ENCODE measurements around the gene MSRB2. TPM values are rescaled to one million over a fixed set of nuclear protein-coding genes. Genes with fewer than 3 reads are reported as not detected.

MSRB2 gene
- total RNA-seq, 4 donors from 2014 or later, result 24.3 to 43.5 (median 29.4) TPM

GRCh38 chr10:23051278-23051677 lies 44.1 kb upstream of the MSRB2 start:
- no peaks in the 10 kb centered on the region for H3K27me3 ChIP-seq
- no peaks in the 10 kb centered on the region for H3K36me3 ChIP-seq
- no peaks in the 10 kb centered on the region for H3K9me3 ChIP-seq
- H3K27ac ChIP-seq, result no peak overlapping the region
- intact Hi-C loops (cut with DNase I; ENCODE audit: low total_unique reads), result no loop called here
- no peak for ATAC-seq
- no peak for TF ChIP-seq CTCF (IDR thresholded peaks at IDR 0.05 in 4 of 5, conservative IDR thresholded peaks at IDR 0.05 in 1 of 5)
- no peak for TF ChIP-seq POLR2A (IDR thresholded peaks at IDR 0.05)
- in situ Hi-C loops (cut with MboI; ENCODE audit: low sequenced_read_pairs in 4 of 4), result no loop called here
- H3K4me3 ChIP-seq, result no peak overlapping the region
- peaks cover 5 to 8% of the 10 kb centered on the region in 2 donors for H3K4me1 ChIP-seq
- no peak for DNase-seq

- no peak overlapping the region for H3K4me3 ChIP-seq
- in situ Hi-C loops (cut with MboI; ENCODE audit: low sequenced_read_pairs in 4 of 4) (no loop called here), intact Hi-C loops (cut with DNase I; ENCODE audit: low total_unique reads) (no loop called here)
- no peaks in the 10 kb centered on the region for H3K36me3 ChIP-seq
- DNase-seq (no peak), ATAC-seq (peak; percentile 65 to 66)
- H3K9me3 ChIP-seq, result no peaks in the 10 kb centered on the region
- no peaks in the 10 kb centered on the region for H3K27me3 ChIP-seq
- no peak for TF ChIP-seq CTCF (IDR thresholded peaks at IDR 0.05 in 4 of 5, conservative IDR thresholded peaks at IDR 0.05 in 1 of 5)
- no peak for TF ChIP-seq POLR2A (IDR thresholded peaks at IDR 0.05)
- peaks cover 5 to 8% of the 10 kb centered on the region in 2 donors for H3K4me1 ChIP-seq
- no peak overlapping the region for H3K27ac ChIP-seq
Observed at GRCh38 chr10:23051855-23052331, 43.5 kb upstream of the MSRB2 start.

GRCh38 chr10:23053036-23053435 lies 42.3 kb upstream of the MSRB2 start:
- ATAC-seq, result no peak
- H3K27ac ChIP-seq, result no peak overlapping the region
- no peak for TF ChIP-seq CTCF (IDR thresholded peaks at IDR 0.05 in 4 of 5, conservative IDR thresholded peaks at IDR 0.05 in 1 of 5)
- TF ChIP-seq POLR2A (IDR thresholded peaks at IDR 0.05), result no peak
- H3K27me3 ChIP-seq, result no peaks in the 10 kb centered on the region
- in situ Hi-C loops (cut with MboI; ENCODE audit: low sequenced_read_pairs in 4 of 4), result no loop called here
- H3K4me1 ChIP-seq, result peaks cover 5 to 8% of the 10 kb centered on the region in 2 donors
- H3K9me3 ChIP-seq, result no peaks in the 10 kb centered on the region
- H3K4me3 ChIP-seq, result no peak overlapping the region
- DNase-seq, result no peak
- H3K36me3 ChIP-seq, result no peaks in the 10 kb centered on the region
- intact Hi-C loops (cut with DNase I; ENCODE audit: low total_unique reads), result no loop called here

GRCh38 chr10:23055424-23056185 lies 39.8 kb upstream of the MSRB2 start:
- no peak overlapping the region for H3K27ac ChIP-seq
- ATAC-seq (no peak), DNase-seq (no peak)
- H3K4me1 ChIP-seq, result peaks cover 5 to 8% of the 10 kb centered on the region in 2 donors
- intact Hi-C loops (cut with DNase I; ENCODE audit: low total_unique reads), result no loop called here
- no peaks in the 10 kb centered on the region for H3K27me3 ChIP-seq
- no peak for TF ChIP-seq CTCF (IDR thresholded peaks at IDR 0.05 in 4 of 5, conservative IDR thresholded peaks at IDR 0.05 in 1 of 5)
- no peak for TF ChIP-seq POLR2A (IDR thresholded peaks at IDR 0.05)
- in situ Hi-C loops (cut with MboI; ENCODE audit: low sequenced_read_pairs in 4 of 4), result no loop called here
- no peaks in the 10 kb centered on the region for H3K9me3 ChIP-seq
- no peaks in the 10 kb centered on the region for H3K36me3 ChIP-seq
- H3K4me3 ChIP-seq, result no peak overlapping the region
